ENCODE measurements around the gene RNLS.

The RNLS gene

GRCh38 chr10:88546497-88546896, 36.6 kb downstream of the RNLS start:
- DNase-seq = no peak

DNA sequence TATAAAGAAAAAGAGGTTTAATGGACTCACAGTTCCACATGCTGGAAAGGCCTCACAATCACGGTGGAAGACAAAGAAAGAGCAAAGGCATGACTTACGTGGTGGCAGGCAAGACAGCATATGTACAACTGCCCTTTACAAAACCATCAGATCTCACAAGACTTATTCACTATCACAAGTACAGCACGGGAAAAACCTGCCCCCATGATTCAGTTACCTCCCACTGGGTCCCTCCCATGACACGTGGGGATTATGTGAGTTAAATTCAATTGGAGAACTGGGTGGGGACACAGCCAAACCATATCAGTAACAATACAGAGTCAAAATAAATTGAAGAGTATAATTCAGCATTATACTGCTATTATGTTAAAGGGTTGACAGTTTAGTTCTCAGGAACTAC, 37.8 kb downstream of the RNLS start:
- DNase-seq = no peak

- DNase-seq = no peak
Measured at GRCh38 chr10:88544140-88544870, 38.8 kb downstream of the RNLS start.

DNA sequence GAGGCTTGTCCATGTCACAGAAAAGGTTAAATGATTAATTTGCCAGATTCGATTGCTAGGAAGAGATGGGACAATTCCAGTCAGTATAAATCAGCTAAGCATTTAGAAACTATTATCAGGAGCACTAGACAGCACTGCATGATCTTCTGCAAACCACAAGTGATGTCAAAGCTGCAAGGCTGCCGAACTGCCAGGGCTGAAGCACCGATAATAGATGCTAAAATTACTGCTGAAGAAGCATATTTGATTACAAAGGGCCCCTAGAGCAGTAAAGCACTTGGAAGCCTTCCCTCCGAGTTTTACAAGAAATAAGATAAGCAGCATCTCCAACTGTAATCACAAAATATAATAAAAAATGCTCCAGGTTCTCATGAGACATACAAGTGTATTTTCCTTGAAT, 40.6 kb downstream of the RNLS start:
- no peak for DNase-seq

- no peak for DNase-seq
Measured at GRCh38 chr10:88541116-88541626, 41.9 kb downstream of the RNLS start.

DNA sequence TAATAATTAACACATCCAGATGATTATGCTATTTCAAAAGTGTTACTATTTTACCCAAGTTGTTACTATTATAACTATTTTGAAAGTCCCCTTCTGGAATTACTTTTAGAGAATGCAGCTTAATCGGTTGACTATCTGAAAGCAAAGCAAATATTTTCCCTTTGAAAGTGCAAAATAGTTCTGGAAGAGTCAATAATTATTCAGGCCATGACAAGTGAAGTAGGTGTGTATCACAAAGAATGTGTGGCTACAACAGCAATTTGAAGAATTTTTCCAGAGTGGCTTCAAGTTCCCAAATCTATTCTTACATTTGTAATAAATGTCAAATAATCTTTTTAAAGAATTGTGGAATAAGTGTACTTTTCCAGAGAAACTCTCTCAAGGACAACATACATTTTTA, 42.8 kb downstream of the RNLS start:
- DNase-seq = no peak

DNA sequence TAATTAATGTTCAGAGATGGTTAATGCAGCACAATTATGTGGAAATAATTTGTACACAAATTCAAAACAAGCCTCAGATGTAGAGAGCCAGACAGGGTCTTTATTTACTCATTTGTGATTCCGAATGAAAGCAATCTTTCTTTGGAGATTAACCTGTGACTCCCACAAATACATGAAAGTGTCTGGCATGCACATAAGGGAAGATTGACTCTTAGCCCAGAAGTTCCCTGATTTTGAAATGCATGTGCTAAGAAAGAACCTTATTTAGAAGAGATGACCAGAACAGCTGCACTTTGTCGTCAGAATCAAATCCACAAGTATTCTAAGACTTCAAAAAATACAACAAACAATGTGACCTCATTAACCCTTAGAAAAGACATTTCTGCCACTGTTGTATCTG, 45.1 kb downstream of the RNLS start:
- no peak for DNase-seq

GRCh38 chr10:88537322-88537721, 45.8 kb downstream of the RNLS start:
- DNase-seq = no peak

DNA sequence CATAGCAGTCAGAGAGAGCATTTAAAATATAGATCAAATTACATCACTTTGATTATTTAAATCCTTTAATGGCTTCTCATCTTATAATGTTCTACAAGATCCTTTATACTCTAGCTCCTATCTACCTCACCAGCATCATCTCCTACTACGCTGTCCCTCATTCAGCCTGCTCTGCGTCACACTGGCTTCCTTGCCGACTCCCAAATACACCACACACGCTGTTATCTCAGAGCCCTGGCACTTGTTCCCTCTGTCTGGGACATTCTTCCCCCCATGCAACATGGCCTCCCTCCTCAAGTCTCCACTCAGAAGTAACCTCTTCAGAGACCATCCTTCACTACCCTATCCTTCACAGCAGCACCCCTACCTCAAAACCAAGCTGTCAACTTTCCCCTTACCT, 46.7 kb downstream of the RNLS start:
- no peak for DNase-seq

DNA sequence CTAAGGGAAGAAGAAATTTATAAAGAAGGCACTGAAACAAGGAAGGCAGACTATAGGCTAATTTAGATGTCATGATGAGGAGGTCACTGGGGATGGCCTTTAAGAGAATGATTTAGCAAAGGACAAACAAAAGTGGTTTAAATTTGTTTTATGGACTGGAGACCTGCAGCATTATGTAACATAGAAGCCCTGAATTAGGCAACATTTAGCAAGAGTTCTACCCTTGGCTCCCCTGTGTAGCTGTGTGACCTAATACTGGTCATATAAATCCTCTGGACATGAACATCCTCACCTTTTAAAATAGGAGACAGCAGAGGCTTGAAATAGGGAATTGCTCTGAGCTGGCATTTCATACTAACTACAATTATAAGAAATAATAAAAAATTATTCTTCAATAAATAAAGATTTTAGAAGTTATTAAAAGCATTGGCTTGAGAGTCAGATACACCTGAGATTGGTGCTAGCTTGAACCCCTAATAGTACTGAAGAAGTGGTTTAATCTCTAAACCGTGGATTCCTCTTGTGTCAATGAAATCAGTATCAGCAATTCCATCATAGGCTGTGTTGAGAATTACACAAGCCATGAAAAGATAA, 48.9 kb downstream of the RNLS start:
- DNase-seq = no peak

DNA sequence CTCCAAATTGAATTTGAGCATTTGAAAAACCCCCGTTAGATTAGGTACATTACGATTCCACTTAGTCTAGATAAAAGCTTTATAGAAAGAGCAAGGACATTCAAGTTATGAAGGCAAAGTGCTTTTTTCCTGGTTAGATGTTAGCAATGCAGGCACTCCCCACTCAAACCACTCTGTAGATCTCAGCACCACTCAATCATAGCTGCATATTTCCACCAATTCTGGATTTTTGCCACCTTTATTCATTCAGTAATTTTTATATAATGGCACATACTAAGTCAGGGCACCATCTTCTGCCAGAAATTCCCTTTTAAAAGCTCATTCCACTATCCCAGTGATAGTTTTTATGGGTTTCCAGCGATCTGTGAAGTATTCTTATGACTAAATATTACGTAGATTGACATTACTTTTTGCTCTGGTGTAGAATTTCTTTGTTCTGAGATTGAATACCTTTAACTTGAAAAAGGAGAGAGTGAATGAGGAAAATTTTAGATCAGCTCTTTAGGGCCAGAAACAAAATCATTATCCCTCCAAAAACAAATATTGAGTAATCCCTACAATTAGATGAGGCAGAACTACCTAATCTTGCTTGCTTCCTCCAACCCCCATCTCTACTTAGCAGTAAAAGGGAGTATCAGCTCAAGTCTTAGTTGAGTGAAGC, 51.6 kb downstream of the RNLS start:
- no peak for DNase-seq

GRCh38 chr10:88530629-88531391, 52.3 kb downstream of the RNLS start:
- DNase-seq = no peak

- DNase-seq = no peak
Measured at GRCh38 chr10:88530093-88530492, 53.0 kb downstream of the RNLS start.

GRCh38 chr10:88528806-88529570, 54.1 kb downstream of the RNLS start:
- DNase-seq = no peak

DNA sequence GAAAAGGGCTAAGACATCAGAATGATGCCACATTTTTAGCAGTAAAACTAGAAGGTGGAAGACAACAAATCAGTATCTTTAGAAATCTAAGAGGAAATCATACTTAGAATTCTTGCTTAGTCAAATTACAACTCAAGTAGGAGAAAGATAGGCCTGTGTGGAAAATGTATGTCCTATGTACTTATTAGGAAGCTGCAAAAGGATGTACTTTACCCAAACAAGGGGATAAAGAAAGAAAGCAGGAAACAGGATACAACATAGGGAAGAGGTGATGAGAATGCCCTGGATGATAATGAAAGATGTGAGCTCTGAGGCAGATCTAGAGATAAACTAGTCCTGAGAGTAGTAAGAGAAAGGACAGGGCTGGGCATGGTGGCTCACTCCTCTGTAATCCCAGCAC, 54.9 kb downstream of the RNLS start:
- DNase-seq = no peak

DNA sequence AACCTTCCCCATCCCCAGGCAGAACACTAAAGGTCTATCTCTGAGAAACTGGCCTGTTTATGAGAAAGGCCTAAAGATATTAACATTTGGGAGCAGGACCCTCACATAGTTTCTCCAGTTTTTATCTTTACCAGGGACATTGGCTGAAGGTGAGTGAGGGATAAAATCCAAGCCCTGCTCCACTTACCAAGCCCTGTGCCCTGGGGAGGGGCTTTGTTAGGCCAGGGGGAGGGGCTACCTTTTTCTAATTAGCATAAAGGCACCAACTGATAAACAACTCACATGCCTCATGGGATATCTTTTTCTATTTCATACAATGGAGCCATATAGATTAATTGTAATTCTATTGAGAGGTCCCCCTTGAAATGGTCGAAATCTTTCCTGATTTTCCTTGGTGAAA, 55.9 kb downstream of the RNLS start:
- DNase-seq = no peak

DNA sequence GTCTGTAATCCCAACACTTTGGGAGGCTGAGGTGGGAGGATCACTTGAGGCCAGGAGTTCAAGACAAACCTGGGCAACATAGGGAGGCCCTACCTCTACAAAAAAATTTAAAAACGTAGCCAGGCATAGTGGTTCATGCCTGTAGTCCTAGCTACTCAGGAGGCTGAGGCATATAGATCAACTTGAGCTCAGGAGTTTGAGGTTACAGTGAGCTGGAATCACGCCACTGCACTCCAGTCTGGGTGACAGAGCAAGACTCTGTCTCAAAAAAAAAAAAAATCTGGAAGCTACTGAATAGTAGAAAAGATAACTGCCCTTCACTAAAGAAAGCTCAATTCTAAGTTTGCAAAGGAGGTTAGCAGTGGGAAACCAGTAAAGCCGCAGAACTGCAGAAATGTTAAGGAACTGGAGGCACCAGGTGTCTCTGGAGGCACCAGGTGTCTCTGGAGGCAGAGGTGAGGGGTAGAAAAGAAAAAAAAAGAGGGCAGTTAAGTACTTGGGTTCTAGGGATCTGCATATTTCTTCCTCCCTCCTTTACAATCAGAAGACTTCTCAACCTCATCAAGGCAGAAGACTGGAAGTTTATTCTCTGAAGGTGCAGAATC, 56.5 kb downstream of the RNLS start:
- DNase-seq = no peak

DNA sequence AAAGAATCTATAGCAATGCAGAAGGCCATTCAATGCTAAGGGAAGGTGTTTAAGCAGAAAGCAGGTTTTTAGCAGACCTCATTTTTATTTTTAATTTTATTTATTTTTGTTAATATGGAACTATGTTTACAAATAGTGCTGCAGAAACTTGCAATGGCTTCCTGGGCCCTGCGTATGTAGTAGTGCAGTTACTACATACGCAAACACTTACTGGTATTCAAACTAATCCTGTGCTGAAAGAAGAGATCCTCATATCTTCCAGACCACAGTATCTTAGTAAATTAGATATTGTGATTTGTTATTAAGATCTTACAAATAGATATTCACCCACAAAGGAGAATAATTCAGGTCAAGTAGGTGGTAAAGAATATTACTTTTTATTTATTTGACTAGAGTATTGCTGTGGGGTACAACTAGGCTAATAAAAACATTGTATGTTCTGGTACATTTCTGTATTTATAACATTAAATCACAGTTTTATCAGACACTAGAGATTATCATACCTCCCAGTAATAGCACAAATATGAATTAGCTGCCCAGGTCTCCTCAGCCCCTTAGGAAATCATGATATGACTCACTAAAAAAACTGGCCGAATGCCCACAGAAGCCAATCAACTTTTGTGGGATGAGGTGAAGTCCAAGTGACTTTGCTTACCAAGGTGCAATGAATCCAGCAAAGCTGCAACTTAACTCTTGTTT, 57.6 kb downstream of the RNLS start:
- DNase-seq = no peak

DNA sequence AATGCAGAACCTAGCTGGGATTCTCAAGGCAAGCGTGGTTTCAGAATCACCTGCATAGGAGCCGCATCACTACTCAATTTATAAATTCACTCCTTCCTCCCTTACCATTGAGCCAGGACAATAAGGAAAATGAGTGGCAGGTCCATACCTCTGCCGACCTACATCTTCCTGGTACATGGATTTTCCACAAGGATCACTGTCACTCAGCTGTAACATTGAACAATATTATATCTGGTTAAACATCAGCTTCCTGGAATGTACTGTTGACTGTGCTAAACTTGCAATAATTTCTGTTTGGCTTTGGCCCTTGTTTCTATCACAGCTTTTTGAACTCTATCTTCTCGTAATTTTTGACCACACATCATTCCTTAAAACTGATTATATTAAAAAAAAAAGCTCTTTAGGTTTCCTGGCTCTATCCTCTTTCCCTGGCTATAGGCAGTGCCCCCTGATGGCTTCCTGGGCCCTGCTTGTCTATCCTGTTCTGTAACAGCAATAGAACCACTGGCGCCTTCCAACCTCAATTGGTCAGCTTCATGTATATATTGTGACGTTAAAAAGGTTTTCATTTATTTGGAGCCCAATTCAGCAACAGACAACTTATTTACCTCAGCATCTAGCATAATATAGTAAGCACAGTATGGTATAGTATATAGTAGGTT, 59.2 kb downstream of the RNLS start:
- no peak for DNase-seq

DNA sequence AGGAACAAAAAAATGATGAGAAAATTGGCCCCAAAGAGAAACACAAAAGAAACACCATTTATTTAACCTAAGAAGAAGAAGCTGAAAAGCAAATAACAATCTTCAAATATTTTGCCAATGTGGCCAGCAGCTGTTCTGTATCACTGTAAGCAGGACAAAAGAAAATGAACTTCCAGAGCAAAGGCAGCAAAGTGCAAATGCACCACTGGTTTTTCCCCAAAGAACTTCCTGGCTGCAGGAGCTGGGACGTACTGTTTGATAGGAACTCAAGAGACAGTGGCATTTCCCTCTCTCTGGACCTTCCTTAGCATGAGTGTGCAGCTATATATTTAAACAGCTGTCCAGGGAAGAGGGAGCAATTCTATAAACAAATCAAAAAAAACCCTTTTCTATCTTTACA, 60.4 kb downstream of the RNLS start:
- DNase-seq = no peak

DNA sequence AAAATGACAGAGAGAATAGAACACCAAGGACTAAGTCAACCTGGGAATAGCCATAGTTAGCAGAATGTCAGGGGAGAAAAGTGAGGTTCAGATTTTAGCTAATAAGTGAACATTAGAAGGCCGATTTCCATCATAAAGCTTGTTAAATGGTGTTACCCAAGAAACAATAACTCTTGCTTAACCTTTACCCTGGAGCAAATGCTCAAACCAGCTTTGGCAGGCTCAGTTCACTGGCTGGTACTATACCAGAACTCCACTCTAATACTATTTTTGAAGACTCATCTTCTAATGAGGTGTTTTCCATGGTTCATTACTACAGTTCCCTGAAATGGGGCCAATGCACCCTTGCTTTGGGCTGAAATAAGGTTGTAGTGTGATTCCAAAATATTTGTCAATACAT, 61.3 kb downstream of the RNLS start:
- no peak for DNase-seq
